ENCODE measurements around the gene CHST10.
A peak's percentile ranks its signal among the peaks of the same experiment; 100 is the strongest.

Gene CHST10

GRCh38 chr2:100381240-100381639 is 36.2 kb downstream of the CHST10 start (continued):
- TF ChIP-seq ZBTB17 (tag by site-specific recombination; IDR thresholded peaks at IDR 0.05) (no peak), PRDM1 (tag by site-specific recombination; IDR thresholded peaks at IDR 0.05) (peak; percentile 68), ZNF335 (tag by site-specific recombination; conservative IDR thresholded peaks at IDR 0.05) (no peak), SCRT1 (tag by site-specific recombination; IDR thresholded peaks at IDR 0.05; ENCODE audit: borderline replicate concordance) (0 out of 2 replicates have a peak, but pooled peaks have one; percentile 27), TRIM28 (IDR thresholded peaks at IDR 0.05; ENCODE audit: borderline replicate concordance, low read length) (no peak), IKZF3 (tag by site-specific recombination; IDR thresholded peaks at IDR 0.05) (no peak), ZNF211 (tag by site-specific recombination; IDR thresholded peaks at IDR 0.05; ENCODE audit: low read depth) (no peak), ZNF558 (tag by site-specific recombination; IDR thresholded peaks at IDR 0.05) (no peak), CTCF (tag by site-specific recombination; IDR thresholded peaks at IDR 0.05) (peak; percentile 55), ZNF660 (tag by site-specific recombination; IDR thresholded peaks at IDR 0.05) (peak; percentile 83; the same call in 1 of the 2 replicates), ZSCAN23 (tag by site-specific recombination; IDR thresholded peaks at IDR 0.05) (no peak), ZFP37 (tag by site-specific recombination; IDR thresholded peaks at IDR 0.05) (no peak)

- Histone ChIP-seq H3K4me1 (ENCODE audit: control insufficient read depth, insufficient read depth, low read length) (no peaks in the 10 kb centered on the region), H3K9me3 (ENCODE audit: control insufficient read depth, insufficient read depth, low read depth, low read length) (no peaks in the 10 kb centered on the region), H3K4me3 (ENCODE audit: low read depth, low read length) (no peak overlapping the region), H3K36me3 (ENCODE audit: control insufficient read depth in 2 of 2, insufficient read depth in 1 of 2, low read length in 2 of 2) (no peaks in the 10 kb centered on the region), H3K27ac (ENCODE audit: extremely low read depth, low read depth, low read length) (no peak overlapping the region)
- no peak for TF ChIP-seq ZNF394 (tag by site-specific recombination; IDR thresholded peaks at IDR 0.05; ENCODE audit: borderline replicate concordance)
- no peak for TF ChIP-seq ZBTB21 (tag by site-specific recombination; IDR thresholded peaks at IDR 0.05)
- ChIA-PET POLR2A (interaction anchor here (0.5 to 1.2 kb wide), 4 partner anchors 58 to 1778 kb away, joined by 4 to 5 read pairs (median 5); partner anchors contain the start of gene LONRF2), CTCF (interaction anchor here (0.5 to 4.7 kb wide), 33 partner anchors 8 to 962 kb away, joined by 3 to 172 read pairs (median 5); no protein-coding TSS in a partner anchor)
Measured at GRCh38 chr2:100380681-100381080, 36.8 kb downstream of the CHST10 start.

GRCh38 chr2:100376836-100377235 is 40.6 kb downstream of the CHST10 start:
- CTCF ChIA-PET: interaction anchor here (0.6 to 2.6 kb wide), 3 partner anchors 20 to 393 kb away, joined by 3 to 10 read pairs (median 3); no protein-coding TSS in a partner anchor
- Histone ChIP-seq H3K4me3 (ENCODE audit: low read depth, low read length) (no peak overlapping the region), H3K4me1 (ENCODE audit: control insufficient read depth, insufficient read depth, low read length) (no peaks in the 10 kb centered on the region), H3K27ac (ENCODE audit: extremely low read depth, low read depth, low read length) (no peak overlapping the region), H3K36me3 (ENCODE audit: control insufficient read depth in 2 of 2, insufficient read depth in 1 of 2, low read length in 2 of 2) (no peaks in the 10 kb centered on the region), H3K9me3 (ENCODE audit: control insufficient read depth, insufficient read depth, low read depth, low read length) (no peaks in the 10 kb centered on the region)
- POLR2A ChIA-PET: no interaction called here
- TF ChIP-seq ZBTB1 (tag by site-specific recombination; IDR thresholded peaks at IDR 0.05): no peak
- TF ChIP-seq ZBTB44 (tag by site-specific recombination; IDR thresholded peaks at IDR 0.05): no peak
- TF ChIP-seq ZNF26 (tag by site-specific recombination; IDR thresholded peaks at IDR 0.05): no peak
- no peak for TF ChIP-seq HOXC10 (CRISPR knock-in tag; IDR thresholded peaks at IDR 0.05)
- no peak for TF ChIP-seq PRDM4 (tag by site-specific recombination; IDR thresholded peaks at IDR 0.05)
